Osteoblast (primary cell): ENCODE results near the gene KRTAP29-1. TPM values are rescaled to one million over a fixed set of nuclear protein-coding genes. Genes with fewer than 3 reads are reported as not detected.

ENCODE experiments used
- DNase-seq: peaks from one replicate; pipeline ENCODE4 v3.0.0; 2011; ENCODE audit warnings: low spot score, mixed read lengths; ENCODE audit not compliant: insufficient read length; ENCODE audit errors: missing footprints
- H2AFZ ChIP-seq: 2 replicates; pipeline ENCODE4 v1.6.0; 2011; ENCODE audit warnings: mild to moderate bottlenecking, low read length
- H3K27ac ChIP-seq: 2 replicates; pipeline ENCODE4 v1.5.1; 2011; ENCODE audit warnings: mild to moderate bottlenecking, low read depth, low read length, moderate library complexity
- H3K27me3 ChIP-seq: 2 replicates; pipeline ENCODE4 v1.6.0; 2012; ENCODE audit warnings: mild to moderate bottlenecking, control low read depth, inconsistent platforms, low read length, moderate library complexity; ENCODE audit not compliant: insufficient read depth
- H3K36me3 ChIP-seq: 2 replicates; pipeline ENCODE4 v1.5.1; 2011; ENCODE audit warnings: mild to moderate bottlenecking, low read length, control low read depth, moderate library complexity; ENCODE audit not compliant: insufficient read depth
- H3K4me1 ChIP-seq: 2 replicates; pipeline ENCODE4 v1.5.1; 2011; ENCODE audit warnings: mild to moderate bottlenecking, low read length, control low read depth, moderate library complexity; ENCODE audit not compliant: insufficient read depth
- H3K4me2 ChIP-seq: 2 replicates; pipeline ENCODE4 v1.6.0; 2011; ENCODE audit warnings: mild to moderate bottlenecking, low read length; ENCODE audit not compliant: insufficient read depth
- H3K4me3 ChIP-seq: fragments of 200-600 bp; sonication (generic); 3 replicates; pipeline ENCODE4 v1.5.1; 2012; ENCODE audit warnings: mild to moderate bottlenecking, low read length, inconsistent platforms; ENCODE audit not compliant: insufficient read depth
- H3K79me2 ChIP-seq: 2 replicates; pipeline ENCODE4 v1.6.0; 2012; ENCODE audit warnings: mild to moderate bottlenecking, low read length, control low read depth, inconsistent platforms; ENCODE audit not compliant: insufficient read depth
- H3K9me3 ChIP-seq: 2 replicates; pipeline ENCODE4 v1.5.1; 2011; ENCODE audit warnings: low read depth, low read length, control low read depth
- H4K20me1 ChIP-seq: 2 replicates; pipeline ENCODE4 v1.6.0; 2012; ENCODE audit warnings: mild to moderate bottlenecking, low read length, control low read depth; ENCODE audit not compliant: insufficient read depth
- total RNA-seq: library from RNA; depleted of rRNA; stranded (reverse); fragments of >200 nt; gene quantifications from 2 replicates; pipeline ENCODE4 v1.2.3, GENCODE V29; 2012
- TF ChIP-seq, protein P1 (sequence below): IDR thresholded peaks from 2 replicates; pipeline ENCODE4 v1.5.1; 2011; ENCODE audit warnings: mild to moderate bottlenecking, low read depth, low read length, moderate library complexity; ENCODE audit errors: extremely low read depth

KRTAP29-1 gene
- total RNA-seq, 1 donor = not detected

DNA sequence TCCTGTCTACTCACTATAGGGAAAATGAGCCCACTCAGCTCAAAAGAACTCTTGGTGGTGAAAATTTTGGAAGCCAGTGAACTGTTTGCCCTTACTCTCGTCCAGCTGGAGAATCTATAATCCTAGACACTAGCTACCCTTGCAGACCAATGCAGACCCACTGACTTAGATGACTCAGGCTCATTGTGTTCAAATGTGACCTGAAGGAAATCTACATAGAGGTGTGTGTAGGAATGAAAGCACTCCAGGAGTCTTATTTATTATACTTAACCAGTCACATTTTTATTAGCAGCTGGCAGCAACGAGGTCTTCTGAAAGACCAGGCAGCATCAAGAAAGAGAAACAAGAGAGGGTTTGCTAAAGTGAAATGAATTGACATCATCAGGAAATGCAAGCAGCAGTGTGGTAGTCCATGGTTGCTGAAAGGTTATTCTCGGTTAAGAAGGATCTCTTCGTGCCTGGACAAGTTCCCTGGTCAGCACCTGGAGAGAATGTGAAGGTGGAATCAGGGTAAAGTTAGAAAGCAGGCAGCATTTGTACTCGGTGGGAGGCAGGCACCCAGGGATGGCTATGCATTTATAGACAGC lies 1.4 kb downstream of the KRTAP29-1 start:
- Histone ChIP-seq H3K27me3 (no peaks in the 10 kb centered on the region), H3K79me2 (no peaks in the 10 kb centered on the region), H3K9me3 (no peaks in the 10 kb centered on the region), H3K4me3 (no peak overlapping the region), H3K4me1 (no peaks in the 10 kb centered on the region), H4K20me1 (no peaks in the 10 kb centered on the region), H2AFZ (no peak overlapping the region), H3K4me2 (no peak overlapping the region), H3K27ac (no peak overlapping the region), H3K36me3 (no peaks in the 10 kb centered on the region)
- TF ChIP-seq, protein P1, sequence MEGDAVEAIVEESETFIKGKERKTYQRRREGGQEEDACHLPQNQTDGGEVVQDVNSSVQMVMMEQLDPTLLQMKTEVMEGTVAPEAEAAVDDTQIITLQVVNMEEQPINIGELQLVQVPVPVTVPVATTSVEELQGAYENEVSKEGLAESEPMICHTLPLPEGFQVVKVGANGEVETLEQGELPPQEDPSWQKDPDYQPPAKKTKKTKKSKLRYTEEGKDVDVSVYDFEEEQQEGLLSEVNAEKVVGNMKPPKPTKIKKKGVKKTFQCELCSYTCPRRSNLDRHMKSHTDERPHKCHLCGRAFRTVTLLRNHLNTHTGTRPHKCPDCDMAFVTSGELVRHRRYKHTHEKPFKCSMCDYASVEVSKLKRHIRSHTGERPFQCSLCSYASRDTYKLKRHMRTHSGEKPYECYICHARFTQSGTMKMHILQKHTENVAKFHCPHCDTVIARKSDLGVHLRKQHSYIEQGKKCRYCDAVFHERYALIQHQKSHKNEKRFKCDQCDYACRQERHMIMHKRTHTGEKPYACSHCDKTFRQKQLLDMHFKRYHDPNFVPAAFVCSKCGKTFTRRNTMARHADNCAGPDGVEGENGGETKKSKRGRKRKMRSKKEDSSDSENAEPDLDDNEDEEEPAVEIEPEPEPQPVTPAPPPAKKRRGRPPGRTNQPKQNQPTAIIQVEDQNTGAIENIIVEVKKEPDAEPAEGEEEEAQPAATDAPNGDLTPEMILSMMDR = no peak
- DNase-seq = no peak

DNA sequence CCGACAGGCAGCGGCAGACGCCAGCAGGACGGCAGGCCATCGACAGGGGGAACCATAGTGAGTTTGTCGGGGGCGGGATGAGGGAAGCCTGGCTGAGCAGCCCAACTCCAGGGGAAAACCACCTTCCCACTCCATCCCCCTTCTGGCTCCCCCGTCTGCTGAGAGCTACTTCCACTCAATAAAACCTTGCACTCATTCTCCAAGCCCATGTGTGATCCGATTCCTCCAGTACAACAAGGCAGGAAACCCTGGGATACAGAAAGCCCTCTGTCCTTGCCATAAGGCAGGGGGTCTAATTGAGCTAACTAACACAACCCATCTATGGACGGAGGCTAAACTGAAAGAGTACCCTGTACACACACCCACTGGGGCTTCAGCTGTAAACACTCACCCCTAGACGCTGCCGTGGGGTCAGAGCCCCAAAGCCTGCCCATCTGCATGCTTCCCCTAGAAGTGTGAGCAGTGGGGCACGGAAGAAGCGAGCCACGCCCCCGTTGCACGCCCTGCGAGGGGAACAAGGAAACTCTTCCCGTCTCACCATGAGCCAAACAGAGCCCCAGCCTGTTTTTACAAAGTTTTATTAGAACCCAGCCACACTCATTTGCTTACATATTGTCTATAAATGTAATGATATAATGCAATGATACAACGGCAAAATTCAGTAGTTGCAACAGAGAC lies 4.1 kb downstream of the KRTAP29-1 start:
- TF ChIP-seq, protein P1 = no peak
- Histone ChIP-seq H3K4me2 (no peak overlapping the region), H3K9me3 (no peaks in the 10 kb centered on the region), H2AFZ (no peak overlapping the region), H3K36me3 (no peaks in the 10 kb centered on the region), H3K4me1 (no peaks in the 10 kb centered on the region), H4K20me1 (no peaks in the 10 kb centered on the region), H3K4me3 (no peak overlapping the region), H3K27me3 (no peaks in the 10 kb centered on the region), H3K79me2 (no peaks in the 10 kb centered on the region), H3K27ac (no peak overlapping the region)
- no peak for DNase-seq

DNA sequence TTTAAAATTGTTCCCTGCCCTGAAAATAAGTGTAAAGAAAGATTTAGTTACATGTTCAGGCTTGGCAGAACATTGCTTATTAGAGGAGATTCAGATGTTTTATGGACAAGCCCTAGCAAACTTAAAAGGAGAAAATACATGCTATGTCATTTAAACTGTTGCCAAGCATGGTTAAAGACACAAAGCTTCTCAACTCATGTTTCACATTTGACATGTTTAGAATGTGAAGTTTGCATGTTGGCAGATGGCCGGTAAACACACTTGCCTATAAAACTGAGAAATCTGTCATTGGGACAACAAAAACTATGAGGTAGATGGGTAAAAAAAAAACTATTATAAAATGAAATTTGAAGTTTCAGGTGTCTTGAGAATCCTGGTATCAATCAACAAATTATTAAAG lies 5.8 kb downstream of the KRTAP29-1 start:
- Histone ChIP-seq H2AFZ (no peak overlapping the region), H4K20me1 (no peaks in the 10 kb centered on the region), H3K4me3 (no peak overlapping the region), H3K27me3 (no peaks in the 10 kb centered on the region), H3K9me3 (no peaks in the 10 kb centered on the region), H3K27ac (no peak overlapping the region), H3K4me2 (no peak overlapping the region), H3K4me1 (no peaks in the 10 kb centered on the region), H3K79me2 (no peaks in the 10 kb centered on the region), H3K36me3 (no peaks in the 10 kb centered on the region)
- TF ChIP-seq, protein P1 = no peak
- DNase-seq = no peak

DNA sequence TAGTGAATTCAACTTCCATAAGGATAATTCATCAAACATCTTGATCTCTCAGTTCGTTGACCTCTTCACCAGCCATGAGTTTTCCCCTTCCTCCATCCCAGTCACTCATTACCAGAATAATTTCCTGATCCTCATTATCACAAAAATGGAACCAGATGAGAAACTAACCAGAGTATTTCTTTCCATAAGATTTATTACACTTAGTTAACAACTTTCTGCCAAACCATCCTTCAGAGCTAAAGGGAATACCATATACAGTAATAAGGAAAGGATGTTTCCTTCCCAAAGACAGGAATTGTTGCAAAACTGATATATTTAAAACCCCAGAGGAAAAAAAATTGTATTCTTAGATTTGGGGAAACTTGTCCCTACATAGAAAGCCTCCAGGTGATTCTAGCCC lies 8.6 kb downstream of the KRTAP29-1 start:
- TF ChIP-seq, protein P1 = no peak
- Histone ChIP-seq H2AFZ (no peak overlapping the region), H3K36me3 (no peaks in the 10 kb centered on the region), H3K79me2 (no peaks in the 10 kb centered on the region), H3K4me3 (no peak overlapping the region), H3K9me3 (no peaks in the 10 kb centered on the region), H3K27me3 (no peaks in the 10 kb centered on the region), H3K4me1 (no peaks in the 10 kb centered on the region), H4K20me1 (no peaks in the 10 kb centered on the region), H3K27ac (no peak overlapping the region), H3K4me2 (no peak overlapping the region)
- DNase-seq = no peak
